GM18909 (cell line): ENCODE results near the gene GPR152.

Experiments
- ATAC-seq: cut with Tn5 transposase; IDR thresholded peaks from one replicate; pipeline ENCODE4 v1.9.1; 2021; ENCODE audit warnings: mild to moderate bottlenecking; ENCODE audit not compliant: unreplicated experiment, poor library complexity

GPR152 gene

GRCh38 chr11:67442504-67443404 is 9.8 kb downstream of the GPR152 start:
- no peak for ATAC-seq

DNA sequence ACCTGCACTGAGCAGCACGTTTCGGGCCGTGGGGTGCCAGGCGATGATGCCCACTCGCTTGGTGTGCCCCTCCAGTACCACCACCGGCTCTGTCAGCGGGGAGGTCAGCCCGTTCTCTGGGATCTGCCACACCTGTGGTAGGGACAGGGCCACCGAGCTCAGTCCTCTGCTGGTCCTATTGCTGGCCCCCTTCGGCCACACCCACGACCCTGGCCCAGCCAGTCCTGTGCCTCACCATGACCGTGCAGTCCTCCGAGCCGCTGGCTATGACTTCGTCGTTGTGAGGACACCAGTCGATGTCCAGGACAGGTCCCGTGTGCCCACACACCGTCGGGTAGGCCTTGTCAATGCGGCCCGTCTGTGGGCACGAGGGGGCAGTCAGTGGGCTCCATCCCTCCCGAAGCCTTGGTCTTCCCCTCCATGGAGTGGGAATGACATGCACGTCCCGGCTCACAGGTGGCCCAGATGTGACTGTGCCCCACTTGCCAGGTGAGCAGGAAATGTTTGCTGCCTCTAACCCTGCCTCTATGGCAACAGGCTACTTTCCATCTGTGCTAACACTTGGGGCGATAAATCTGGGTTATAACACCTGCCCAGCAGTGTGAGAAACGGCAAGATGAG is 10.7 kb downstream of the GPR152 start:
- ATAC-seq, result no peak

DNA sequence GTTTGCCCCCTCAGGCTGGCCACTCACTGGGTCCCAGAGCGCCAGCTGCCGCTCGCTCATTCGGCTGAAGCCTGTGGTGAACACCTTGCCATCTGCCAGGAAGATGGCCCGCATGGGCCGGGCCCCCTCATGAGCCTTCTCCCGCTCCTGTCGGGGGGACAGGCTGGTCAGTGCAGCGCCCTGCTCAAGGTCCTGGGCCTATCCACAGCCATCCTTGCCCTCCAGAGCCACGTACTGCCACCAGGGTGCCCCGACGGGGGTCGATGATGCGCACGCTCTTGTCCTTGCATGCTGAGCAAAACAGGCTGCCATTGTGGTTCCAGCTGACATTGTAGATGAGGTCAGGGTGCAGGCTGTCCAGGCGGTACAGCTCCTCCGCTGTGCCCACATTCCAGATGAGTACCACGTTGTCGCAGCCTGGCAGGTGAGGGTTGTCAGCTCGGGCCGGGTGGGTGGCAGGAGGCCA is 11.4 kb downstream of the GPR152 start:
- ATAC-seq, result no peak

DNA sequence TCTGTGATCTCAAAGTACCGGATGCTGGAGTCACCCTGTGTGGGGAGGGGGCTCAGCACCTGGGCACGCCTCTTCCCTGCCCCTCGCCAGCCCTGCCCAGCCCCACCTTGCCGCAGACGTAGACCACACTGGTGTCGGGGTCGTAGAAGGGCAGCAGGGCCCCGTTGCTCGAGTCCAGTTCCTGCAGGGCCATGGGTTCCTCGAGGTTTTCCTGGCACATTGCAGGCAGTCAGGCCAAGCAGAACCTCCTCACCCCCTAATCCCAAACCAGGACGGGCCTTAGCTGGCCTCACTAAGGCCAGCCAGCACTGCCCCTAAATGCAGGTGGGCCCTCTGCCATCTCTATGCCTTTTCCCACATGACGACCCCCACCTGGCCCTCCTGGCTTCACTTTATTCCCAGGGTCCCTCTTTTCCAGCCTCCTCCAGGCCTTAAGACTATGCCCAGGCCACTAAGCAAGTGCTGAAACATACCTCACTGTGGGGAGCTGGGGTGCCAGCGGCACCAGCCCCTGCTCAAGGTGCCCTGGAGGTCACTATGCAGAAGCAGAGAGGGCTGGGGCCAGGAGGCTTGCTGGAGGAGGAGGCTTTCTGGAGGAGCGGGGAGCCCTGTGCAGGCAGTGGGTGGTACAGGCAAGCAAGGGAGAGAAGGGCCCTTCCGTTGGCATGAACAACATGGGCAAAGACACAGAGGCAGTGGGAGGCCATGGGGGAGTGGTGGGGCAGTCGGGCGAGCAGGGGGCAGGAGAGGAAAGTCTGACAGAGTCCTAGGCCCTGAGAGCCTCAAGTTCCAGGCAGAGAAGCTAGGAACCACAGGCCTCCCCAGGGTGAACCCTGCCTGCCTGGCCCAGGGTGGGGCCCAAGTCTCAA is 12.1 kb downstream of the GPR152 start:
- ATAC-seq, result no peak

GRCh38 chr11:67439321-67440228 is 13.0 kb downstream of the GPR152 start:
- no peak for ATAC-seq

GRCh38 chr11:67438158-67438902 is 14.2 kb downstream of the GPR152 start:
- no peak for ATAC-seq

- ATAC-seq, result no peak
These were observed 14.7 kb downstream of the GPR152 start for GRCh38 chr11:67437809-67438157.

- ATAC-seq, result peak; percentile 31
These were observed 15.3 kb downstream of the GPR152 start, which contains the start of gene PTPRCAP for GRCh38 chr11:67437082-67437808. PTPRCAP (minus strand) TSS chr11:67437682; CDS start chr11:67437619, 63 bp downstream.

DNA sequence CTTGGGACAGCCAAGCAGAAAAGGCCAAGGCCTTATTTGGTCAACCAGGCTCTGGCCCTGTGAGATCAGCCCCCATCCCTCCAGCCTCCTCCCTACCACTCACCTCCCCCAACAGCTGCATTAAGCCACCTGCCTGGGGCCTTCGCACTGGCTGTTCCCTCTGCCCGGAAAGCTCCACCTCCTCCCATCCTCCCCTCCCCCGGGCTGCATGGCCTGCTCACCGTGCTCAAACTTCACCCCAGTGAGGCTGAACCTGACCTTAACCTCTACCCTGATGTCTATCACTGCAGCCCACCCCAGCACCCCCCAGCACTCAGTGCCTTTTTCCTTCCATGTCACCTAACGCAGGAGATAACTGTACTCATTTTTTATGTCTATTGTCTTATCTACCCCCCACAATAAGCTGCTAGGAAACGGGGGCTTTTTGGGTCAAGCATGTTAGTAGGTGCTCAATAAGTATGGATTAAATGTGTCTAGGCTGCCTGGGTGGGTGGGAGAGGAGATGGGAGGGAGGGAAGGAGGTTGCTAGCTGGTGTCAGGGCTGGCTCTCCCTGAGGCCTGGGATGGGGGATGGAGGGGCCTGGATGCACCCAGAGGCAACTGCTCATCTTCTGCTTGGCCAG is 16.0 kb downstream of the GPR152 start:
- ATAC-seq, result no peak

DNA sequence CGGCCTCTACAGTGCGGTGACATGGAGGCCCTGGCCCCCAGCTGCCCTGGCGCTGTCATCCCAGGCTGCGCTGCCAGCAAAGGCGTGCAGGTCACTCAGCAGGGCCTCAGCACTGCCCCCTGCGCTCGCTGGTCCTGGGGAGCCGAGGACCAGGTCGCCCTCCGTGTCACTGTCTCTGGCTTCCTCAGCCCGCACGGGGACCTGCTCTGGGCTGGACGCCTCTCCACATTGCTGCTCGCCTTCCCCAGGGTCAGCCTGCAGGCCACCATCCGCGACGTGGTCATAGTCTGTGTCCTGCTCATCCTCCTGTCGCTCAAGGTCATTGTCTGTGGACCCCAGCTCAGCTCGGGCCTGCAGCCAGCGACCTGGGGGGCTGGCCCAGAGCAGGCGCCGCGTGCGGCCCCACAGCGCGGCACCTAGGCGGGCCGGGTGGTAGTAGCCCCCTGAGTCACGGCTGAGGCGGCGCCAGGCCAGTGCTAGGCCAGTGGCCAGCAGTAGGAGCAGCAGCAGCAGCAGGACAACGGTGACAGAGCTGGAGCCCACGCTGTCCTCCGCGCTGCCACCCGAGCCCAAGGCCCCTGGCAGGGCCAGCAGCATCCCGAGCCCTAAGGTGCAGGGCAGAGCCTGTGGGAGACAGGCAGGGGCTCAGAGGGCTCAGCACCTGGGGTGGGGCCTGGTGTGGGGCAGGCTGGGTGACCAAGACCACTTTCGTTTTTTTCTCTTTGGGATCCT is 16.6 kb downstream of the GPR152 start:
- no peak for ATAC-seq

DNA sequence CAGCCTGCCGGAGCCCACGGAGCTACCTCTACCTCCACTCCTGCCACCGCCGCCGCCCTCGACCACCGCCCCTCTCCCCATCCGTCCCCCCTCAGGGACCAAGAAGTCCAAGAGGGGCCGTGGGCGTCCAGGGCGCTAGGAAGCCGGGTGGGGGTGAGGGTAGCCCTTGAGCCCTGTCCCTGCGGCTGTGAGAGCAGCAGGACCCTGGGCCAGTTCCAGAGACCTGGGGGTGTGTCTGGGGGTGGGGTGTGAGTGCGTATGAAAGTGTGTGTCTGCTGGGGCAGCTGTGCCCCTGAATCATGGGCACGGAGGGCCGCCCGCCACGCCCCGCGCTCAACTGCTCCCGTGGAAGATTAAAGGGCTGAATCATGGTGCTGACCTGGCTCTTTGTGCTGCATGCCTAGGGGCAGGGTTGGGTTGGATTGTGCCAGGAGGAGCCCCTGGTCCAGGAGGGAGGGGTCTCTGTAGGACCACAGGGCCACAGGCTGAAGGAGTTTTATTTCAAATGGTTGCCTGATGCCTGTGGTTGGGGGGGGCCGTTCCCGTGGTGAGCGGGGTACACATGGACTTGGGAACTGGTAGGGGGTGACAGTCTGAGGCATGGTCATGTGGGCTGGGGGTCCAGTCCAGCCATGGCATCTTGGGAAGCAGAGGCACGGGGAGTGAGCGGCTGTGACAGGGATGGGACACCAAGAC is 17.4 kb downstream of the GPR152 start:
- no peak for ATAC-seq

DNA sequence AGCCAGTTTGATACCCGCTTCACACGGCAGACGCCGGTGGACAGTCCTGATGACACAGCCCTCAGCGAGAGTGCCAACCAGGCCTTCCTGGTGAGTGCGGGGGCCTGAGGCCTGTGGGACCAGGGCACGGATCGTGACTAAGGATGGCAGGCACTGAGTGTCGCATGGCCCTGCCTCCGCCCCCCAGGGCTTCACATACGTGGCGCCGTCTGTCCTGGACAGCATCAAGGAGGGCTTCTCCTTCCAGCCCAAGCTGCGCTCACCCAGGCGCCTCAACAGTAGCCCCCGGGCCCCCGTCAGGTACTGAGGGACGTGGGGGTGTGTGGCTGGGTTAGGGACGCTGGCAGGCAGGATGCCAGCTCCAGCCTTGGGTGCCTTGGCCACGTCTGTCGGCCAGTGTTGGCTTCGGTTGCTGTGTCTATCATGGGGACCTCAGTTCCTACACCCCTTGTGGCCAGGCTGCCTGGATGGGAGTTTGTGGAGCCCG is 18.1 kb downstream of the GPR152 start:
- ATAC-seq, result no peak

- no peak for ATAC-seq
These were observed 18.8 kb downstream of the GPR152 start for GRCh38 chr11:67433536-67434394.

- ATAC-seq, result no peak
These were observed 19.7 kb downstream of the GPR152 start for GRCh38 chr11:67432655-67433349.
